Activated naive CD4-positive, alpha-beta T cell treated with anti-CD3 and anti-CD28 coated beads, Interleukin-2, amount 50 U/mL, for 24 hours (primary cell): ENCODE data around the gene CXCL11.
"Not testable (repeated sequence)": the region's sequence is repeated elsewhere in the genome, so short reads cannot be mapped to it uniquely, and the experiment has no call there.

Experiments used
- H3K27ac Mint-ChIP-seq: one replicate; pipeline ENCODE4 v1.8.0; 2021; ENCODE audit warnings: mild to moderate bottlenecking, mixed read lengths
- H3K27me3 Mint-ChIP-seq: one replicate; pipeline ENCODE4 v1.8.0; 2021; ENCODE audit warnings: mixed read lengths
- H3K36me3 Mint-ChIP-seq: one replicate; pipeline ENCODE4 v1.8.0; 2021; ENCODE audit warnings: mixed read lengths
- H3K4me1 Mint-ChIP-seq: one replicate; pipeline ENCODE4 v1.8.0; 2021; ENCODE audit warnings: mixed read lengths
- H3K4me3 Mint-ChIP-seq: one replicate; pipeline ENCODE4 v1.8.0; 2021; ENCODE audit warnings: mild to moderate bottlenecking, mixed read lengths
- H3K9me3 Mint-ChIP-seq: one replicate; pipeline ENCODE4 v1.8.0; 2021; ENCODE audit warnings: mixed read lengths

Gene CXCL11

DNA sequence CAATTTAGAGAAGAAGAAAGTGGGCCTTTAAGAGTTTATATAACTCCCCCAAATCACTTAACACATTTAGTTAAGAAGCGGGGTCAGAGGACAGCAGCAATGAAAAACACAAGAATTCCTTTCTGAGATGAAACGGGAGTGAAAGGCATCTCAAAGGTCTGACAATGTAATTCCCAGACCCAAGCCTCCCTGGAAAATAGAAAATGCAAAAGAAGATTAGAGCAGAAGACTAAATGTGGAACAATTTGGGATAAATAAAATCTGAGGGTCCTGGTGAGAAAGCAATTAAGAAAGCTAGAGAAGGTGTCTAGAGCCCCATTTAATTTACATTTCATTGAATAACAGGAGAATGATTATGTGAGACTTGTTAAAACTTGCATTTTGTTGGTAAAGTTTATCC, 19.6 kb upstream of the CXCL11 start:
- Mint-ChIP-seq H3K4me3 (no peak overlapping the region), H3K36me3 (no peaks in the 10 kb centered on the region), H3K27me3 (peaks cover 6% of the 10 kb centered on the region), H3K27ac (no peak overlapping the region), H3K9me3 (no peaks in the 10 kb centered on the region), H3K4me1 (peaks cover 18% of the 10 kb centered on the region)

DNA sequence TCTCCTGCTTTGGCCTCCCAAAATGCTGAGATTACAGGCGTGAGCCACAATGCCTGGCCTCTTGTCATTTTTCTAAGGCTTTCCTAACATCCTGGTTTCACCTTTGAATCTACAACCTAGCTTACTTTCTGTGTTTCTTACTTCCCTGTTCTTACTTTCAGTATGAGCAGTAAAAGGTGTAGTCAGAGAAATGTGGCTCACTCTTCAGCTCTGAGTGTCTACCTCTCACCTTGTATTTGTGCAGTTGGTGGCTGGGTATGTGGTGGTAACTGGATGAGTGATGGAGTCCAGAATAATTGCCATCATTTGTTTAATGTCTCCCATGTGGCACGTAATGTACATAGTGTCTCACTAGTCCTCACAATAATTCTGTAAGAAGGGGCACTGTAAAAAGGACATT, 19.1 kb upstream of the CXCL11 start:
- no peak overlapping the region for H3K27ac Mint-ChIP-seq
- no peak overlapping the region for H3K4me3 Mint-ChIP-seq
- peaks cover 6% of the 10 kb centered on the region for H3K27me3 Mint-ChIP-seq
- peaks cover 14% of the 10 kb centered on the region for H3K4me1 Mint-ChIP-seq
- H3K36me3 Mint-ChIP-seq = no peaks in the 10 kb centered on the region
- no peaks in the 10 kb centered on the region for H3K9me3 Mint-ChIP-seq

DNA sequence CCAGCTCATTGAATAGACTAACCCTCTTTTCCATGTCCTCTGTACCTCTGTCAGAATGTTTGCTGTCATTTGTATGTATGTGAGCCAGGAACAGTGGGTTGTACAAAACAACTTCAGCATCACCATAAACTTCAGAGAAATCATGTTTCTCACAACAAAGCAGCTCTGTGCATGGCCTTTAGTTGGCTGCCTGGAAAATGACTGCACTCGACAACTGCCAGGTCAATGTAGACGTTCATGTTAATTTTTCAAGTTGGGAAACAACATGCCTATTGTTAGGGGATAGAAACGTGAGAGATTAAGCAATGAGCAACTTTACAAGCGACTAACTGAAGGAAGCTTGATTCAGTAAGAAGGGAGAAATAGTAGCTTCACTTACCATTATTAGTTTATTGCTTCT, 17.9 kb upstream of the CXCL11 start:
- H3K27ac Mint-ChIP-seq = no peak overlapping the region
- peaks cover 7% of the 10 kb centered on the region for H3K4me1 Mint-ChIP-seq
- no peak overlapping the region for H3K4me3 Mint-ChIP-seq
- H3K36me3 Mint-ChIP-seq = no peaks in the 10 kb centered on the region
- no peaks in the 10 kb centered on the region for H3K9me3 Mint-ChIP-seq
- H3K27me3 Mint-ChIP-seq = peaks cover 6% of the 10 kb centered on the region

DNA sequence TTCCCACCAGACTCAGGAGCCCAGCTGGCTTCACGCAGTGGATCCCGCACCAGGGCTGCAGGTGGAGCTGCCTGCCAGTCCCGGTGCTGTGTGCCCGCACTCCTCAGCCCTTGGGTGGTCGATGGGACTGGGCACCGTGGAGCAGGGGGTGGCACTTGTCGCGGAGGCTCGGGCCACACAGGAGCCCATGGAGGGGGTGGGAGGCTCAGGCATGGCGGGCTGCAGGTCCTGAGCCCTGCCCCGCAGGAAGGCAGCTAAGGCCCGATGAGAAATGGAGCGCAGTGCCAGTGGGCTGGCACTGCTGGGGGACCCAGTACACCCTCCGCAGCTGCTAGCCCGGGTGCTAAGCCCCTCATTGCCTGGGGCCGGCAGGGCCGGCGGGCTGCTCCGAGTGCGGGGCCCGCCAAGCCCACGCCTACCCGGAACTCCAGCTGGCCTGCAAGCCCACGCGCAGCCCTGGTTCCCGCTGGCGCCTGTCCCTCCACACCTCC, 14.7 kb upstream of the CXCL11 start:
- not testable (repeated sequence) for H3K4me3 Mint-ChIP-seq, H3K27me3 Mint-ChIP-seq, H3K4me1 Mint-ChIP-seq, H3K36me3 Mint-ChIP-seq, H3K27ac Mint-ChIP-seq, H3K9me3 Mint-ChIP-seq

DNA sequence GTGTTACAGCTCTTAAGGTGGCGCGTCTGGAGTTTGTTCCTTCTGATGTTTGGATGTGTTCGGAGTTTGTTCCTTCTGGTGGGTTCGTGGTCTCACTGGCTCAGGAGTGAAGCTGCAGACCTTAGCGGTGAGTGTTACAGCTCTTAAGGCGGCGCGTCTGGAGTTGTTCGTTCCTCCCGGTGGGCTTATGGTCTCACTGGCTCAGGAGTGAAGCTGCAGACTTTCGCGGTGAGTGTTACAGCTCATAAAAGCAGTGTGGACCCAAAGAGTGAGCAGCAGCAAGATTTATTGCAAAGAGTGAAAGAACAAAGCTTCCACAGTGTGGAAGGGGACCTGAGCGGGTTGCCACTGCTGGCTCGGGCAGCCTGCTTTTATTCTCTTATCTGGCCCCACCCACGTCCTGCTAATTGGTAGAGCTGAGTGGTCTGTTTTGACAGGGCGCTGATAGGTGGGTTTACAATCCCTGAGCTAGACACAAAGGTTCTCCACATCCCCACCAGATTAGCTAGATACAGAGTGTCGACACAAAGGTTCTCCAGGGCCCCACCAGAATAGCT, 14.1 kb upstream of the CXCL11 start:
- H3K36me3 Mint-ChIP-seq, H3K27ac Mint-ChIP-seq, H3K9me3 Mint-ChIP-seq, H3K4me3 Mint-ChIP-seq, H3K27me3 Mint-ChIP-seq, H3K4me1 Mint-ChIP-seq: not testable (repeated sequence)

DNA sequence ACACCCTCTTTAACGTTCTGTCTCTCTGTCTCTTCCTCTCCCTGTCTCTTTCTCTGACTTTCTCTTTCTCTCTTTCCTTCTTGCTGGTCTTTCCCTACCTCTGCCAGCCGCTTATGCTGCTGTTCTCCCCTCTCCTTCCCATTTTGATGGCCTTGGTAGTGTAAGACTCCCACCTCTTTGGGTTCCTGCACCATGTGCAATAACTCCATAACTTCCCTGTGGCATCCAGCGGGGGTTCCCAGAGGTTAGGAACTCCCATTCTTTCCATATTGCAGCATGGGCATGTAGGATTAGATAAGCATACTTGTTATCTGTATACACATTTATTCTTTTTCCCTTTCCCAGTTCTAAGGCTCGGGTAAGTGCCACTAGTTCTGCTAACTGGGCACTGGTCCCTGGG, 8.8 kb upstream of the CXCL11 start:
- not testable (repeated sequence) for H3K27me3 Mint-ChIP-seq, H3K36me3 Mint-ChIP-seq, H3K4me3 Mint-ChIP-seq, H3K9me3 Mint-ChIP-seq, H3K27ac Mint-ChIP-seq
- H3K4me1 Mint-ChIP-seq = peaks cover 10% of the 10 kb centered on the region

DNA sequence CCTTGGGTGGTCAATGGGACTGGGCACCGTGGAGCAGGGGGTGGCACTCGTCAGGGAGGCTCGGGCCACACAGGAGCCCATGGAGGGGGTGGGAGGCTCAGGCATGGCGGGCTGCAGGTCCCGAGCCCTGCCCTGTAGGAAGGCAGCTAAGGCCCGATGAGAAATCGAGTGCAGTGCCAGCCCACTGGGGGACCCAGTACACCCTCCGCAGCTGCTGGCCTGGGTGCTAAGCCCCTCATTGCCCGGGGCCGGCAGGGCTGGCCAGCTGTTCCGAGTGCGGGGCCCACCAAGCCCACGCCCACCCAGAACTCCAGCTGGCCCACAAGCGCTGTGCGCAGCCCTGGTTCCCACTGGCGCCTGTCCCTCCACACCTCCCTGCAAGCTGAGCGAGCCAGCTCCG, 7.4 kb upstream of the CXCL11 start:
- not testable (repeated sequence) for H3K9me3 Mint-ChIP-seq, H3K27ac Mint-ChIP-seq, H3K27me3 Mint-ChIP-seq, H3K4me3 Mint-ChIP-seq, H3K36me3 Mint-ChIP-seq
- peaks cover 10% of the 10 kb centered on the region for H3K4me1 Mint-ChIP-seq

DNA sequence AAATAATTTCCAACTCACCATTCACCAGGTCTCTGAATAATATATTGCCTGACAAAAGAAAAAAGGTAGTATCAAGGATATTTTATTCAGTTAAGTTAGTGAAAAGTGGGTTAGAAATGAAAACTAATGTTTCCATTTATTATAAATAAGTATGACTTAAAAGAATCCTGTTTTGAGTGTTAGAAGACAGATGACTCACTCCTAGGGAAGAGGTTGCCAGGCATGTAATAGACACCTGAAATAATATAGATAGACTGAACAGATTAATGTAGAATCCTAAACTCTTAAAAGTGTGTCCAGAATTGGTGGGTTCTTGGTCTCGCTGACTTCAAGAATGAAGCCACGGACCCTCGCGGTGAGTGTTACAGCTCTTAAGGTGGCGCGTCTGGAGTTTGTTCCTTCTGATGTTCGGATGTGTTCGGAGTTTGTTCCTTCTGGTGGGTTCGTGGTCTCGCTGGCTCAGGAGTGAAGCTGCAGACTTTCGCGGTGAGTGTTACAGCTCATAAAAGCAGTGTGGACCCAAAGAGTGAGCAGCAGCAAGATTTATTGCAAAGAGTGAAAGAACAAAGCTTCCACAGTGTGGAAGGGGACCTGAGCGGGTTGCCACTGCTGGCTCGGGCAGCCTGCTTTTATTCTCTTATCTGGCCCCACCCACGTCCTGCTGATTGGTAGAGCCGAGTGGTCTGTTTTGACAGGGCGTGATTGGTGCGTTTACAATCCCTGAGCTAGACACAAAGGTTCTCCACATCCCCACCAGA, 6.5 kb upstream of the CXCL11 start:
- H3K4me1 Mint-ChIP-seq = peaks cover 10% of the 10 kb centered on the region
- H3K27me3 Mint-ChIP-seq, H3K9me3 Mint-ChIP-seq, H3K27ac Mint-ChIP-seq, H3K4me3 Mint-ChIP-seq, H3K36me3 Mint-ChIP-seq: not testable (repeated sequence)

DNA sequence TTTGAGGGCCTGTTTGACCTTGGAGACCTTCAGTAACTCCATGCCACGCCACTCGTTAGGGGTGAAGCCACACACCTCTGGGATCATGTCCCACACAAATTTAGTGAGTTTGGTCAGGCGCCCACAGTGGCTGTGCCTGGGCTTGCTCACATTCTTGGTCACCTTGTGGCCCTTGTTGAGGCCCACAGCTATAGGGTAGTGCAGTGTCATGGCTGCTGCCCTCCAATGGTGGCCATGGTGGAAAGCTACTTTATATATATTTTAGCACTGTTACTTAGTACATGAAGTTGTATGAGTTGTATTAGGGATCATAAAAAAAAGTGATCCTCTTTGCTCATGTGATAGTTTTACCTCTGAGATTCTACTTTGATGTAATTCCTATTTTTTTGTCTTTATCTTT, 985 bp upstream of the CXCL11 start:
- Mint-ChIP-seq H3K4me1 (peaks cover 2% of the 10 kb centered on the region), H3K27me3 (no peaks in the 10 kb centered on the region), H3K4me3 (no peak overlapping the region), H3K9me3 (no peaks in the 10 kb centered on the region), H3K27ac (no peak overlapping the region), H3K36me3 (no peaks in the 10 kb centered on the region)

DNA sequence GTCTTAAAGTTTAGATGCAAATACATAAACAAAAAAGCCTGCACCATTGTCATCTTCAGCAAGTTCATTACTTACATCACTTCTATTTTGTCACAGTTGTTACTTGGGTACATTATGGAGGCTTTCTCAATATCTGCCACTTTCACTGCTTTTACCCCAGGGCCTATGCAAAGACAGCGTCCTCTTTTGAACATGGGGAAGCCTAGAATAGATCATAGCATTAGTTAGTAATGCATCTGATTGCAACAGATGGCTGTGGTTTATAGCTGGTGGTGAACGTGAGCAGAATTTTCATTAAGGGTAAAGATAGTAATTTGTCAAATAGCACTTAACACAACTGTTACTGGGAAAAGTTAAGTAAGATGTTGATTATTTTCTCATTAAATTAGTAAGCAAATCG, 729 bp downstream of the CXCL11 start:
- H3K27me3 Mint-ChIP-seq = no peaks in the 10 kb centered on the region
- H3K4me3 Mint-ChIP-seq = no peak overlapping the region
- no peaks in the 10 kb centered on the region for H3K9me3 Mint-ChIP-seq
- H3K27ac Mint-ChIP-seq = no peak overlapping the region
- no peaks in the 10 kb centered on the region for H3K36me3 Mint-ChIP-seq
- no peaks in the 10 kb centered on the region for H3K4me1 Mint-ChIP-seq

DNA sequence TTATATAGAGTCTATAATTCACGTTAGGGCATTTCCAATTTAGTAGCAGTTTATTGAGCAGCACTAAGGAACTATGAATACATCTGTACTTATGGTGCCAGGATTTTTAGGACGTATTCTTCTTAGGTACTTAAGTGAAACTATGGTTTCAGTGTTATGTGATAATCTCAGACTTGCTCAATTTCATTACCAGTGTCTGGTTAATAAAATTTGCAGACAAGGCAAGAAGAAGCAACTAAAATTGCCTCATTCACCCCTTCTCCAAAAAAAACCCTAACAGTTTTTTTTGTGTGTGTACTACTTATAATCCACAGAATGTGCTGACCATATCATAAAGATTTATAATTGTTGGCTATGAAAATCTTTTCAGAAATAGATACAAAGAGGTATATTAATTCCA, 6.6 kb downstream of the CXCL11 start:
- no peaks in the 10 kb centered on the region for H3K9me3 Mint-ChIP-seq
- no peaks in the 10 kb centered on the region for H3K36me3 Mint-ChIP-seq
- no peak overlapping the region for H3K27ac Mint-ChIP-seq
- peaks cover 28% of the 10 kb centered on the region for H3K4me1 Mint-ChIP-seq
- no peak overlapping the region for H3K4me3 Mint-ChIP-seq
- no peaks in the 10 kb centered on the region for H3K27me3 Mint-ChIP-seq

DNA sequence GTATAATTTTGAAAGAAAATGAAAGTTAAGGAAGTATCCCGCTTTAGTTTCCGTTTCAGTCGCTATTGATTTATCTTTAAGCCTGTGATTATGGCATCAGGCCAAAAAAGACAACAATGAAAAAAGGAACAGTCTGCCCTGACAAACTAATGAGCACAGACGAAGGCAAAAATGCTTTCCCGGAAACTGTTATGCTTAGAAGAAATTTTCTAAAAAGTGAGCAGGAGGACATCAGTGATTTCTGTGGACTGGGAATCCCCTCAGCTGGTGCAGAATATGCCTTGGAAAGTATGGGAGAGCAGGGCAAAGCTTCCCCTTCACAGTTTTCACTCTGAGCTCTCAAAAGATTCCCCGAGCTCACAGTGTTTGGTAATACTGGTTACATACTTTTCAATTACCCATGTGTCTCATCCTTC, 7.5 kb downstream of the CXCL11 start:
- H3K9me3 Mint-ChIP-seq = no peaks in the 10 kb centered on the region
- peak overlapping the region; percentile 57 for H3K4me3 Mint-ChIP-seq

DNA sequence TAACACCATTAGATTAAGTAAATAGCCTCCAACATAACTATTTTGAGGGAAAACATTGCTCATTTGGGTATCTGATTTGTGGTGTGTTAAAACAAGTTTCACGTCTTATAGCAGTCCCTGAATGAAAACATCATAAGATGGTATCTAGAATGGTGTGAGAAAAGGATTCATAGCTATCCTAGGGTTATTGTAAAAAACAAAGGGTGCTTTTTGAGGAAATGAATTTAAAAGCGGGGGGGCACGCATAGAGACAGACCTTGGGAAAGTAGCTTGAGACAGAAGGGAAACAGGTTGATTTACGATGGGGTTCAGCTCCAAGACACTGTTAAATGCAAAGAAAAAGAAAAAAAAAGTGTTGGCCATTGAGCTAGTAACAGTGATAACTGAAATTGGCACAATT, 11.8 kb downstream of the CXCL11 start:
- H3K4me1 Mint-ChIP-seq = peaks cover 34% of the 10 kb centered on the region
- H3K9me3 Mint-ChIP-seq = no peaks in the 10 kb centered on the region
- H3K27ac Mint-ChIP-seq = peak overlapping the region; percentile 60
- no peaks in the 10 kb centered on the region for H3K36me3 Mint-ChIP-seq
- no peak overlapping the region for H3K4me3 Mint-ChIP-seq
- H3K27me3 Mint-ChIP-seq = no peaks in the 10 kb centered on the region

More for the DNA sequence above, 7.5 kb downstream of the CXCL11 start:
- Mint-ChIP-seq H3K27me3 (no peaks in the 10 kb centered on the region), H3K4me1 (peaks cover 36% of the 10 kb centered on the region), H3K36me3 (no peaks in the 10 kb centered on the region), H3K27ac (peak overlapping the region; percentile 84)

DNA sequence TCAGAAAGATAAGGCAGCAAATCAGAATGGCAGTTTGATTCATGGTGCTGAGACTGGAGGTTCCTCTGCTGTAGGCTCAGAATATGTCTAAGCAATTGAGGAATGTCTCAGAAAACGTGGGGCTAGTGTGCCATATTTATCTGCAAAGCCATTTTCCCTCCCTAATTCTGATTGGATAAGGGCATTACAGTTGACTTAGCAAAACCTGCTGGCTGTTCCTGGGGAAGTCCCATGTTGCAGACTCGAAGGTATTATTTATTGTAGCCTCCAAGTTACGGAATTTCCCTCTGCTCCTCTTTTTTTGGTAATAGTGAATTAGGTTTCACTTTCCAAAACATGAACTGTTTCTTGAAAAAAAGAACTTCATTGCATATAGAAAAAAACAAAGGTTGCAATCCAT, 12.5 kb downstream of the CXCL11 start, which contains the start of gene CXCL10:
TSS of gene CXCL10 (minus strand) at position 109 of the 400 bp plus-strand sequence. CDS start at position 43, 66 bp downstream.
- peak within 1 kb of the TSS; percentile 60 for H3K27ac Mint-ChIP-seq
- H3K9me3 Mint-ChIP-seq = no peaks in the 10 kb centered on the region
- no peak within 1 kb of the TSS for H3K4me3 Mint-ChIP-seq
- peaks cover 27% of the 10 kb centered on the region for H3K4me1 Mint-ChIP-seq
- no peaks in the 10 kb centered on the region for H3K36me3 Mint-ChIP-seq
- H3K27me3 Mint-ChIP-seq = no peaks in the 10 kb centered on the region

DNA sequence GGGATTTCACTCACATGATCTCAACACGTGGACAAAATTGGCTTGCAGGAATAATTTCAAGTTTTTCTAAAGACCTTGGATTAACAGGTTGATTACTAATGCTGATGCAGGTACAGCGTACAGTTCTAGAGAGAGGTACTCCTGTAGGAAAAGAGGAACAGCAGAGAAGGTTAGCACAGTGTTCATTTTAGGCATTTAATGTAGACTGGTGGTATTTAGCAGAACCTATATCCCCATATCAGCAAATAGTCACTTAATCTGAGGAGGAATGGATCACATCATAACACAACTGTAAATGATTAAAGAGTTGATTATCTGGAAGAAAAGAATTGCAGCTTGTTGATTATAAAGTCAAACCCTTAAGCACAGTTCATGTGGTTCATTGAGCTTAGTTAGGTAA, 13.2 kb downstream of the CXCL11 start:
- Mint-ChIP-seq H3K27me3 (no peaks in the 10 kb centered on the region), H3K9me3 (no peaks in the 10 kb centered on the region), H3K36me3 (no peaks in the 10 kb centered on the region), H3K4me3 (no peak overlapping the region), H3K27ac (no peak overlapping the region), H3K4me1 (peaks cover 20% of the 10 kb centered on the region)

DNA sequence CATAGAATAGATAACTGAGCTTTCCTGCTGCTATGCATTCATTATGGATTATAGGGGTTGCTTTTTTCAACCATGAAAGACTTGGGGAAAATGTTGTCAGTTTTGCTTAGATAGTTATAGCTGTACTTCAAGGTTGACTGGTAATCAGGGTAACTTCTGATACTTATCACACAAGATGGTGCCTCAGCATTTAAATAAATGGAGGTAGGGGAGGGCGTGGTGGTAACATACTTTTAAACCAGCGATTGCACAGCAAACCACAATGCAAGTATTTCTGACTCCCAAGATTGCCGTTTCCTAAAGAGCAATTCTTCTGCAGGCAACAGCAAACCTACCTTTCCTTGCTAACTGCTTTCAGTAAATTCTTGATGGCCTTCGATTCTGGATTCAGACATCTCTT, 13.8 kb downstream of the CXCL11 start:
- no peak overlapping the region for H3K4me3 Mint-ChIP-seq
- H3K9me3 Mint-ChIP-seq = no peaks in the 10 kb centered on the region
- no peaks in the 10 kb centered on the region for H3K36me3 Mint-ChIP-seq
- peaks cover 15% of the 10 kb centered on the region for H3K4me1 Mint-ChIP-seq
- H3K27ac Mint-ChIP-seq = no peak overlapping the region
- H3K27me3 Mint-ChIP-seq = no peaks in the 10 kb centered on the region
